ENCODE results near the gene OPCML.

DNA sequence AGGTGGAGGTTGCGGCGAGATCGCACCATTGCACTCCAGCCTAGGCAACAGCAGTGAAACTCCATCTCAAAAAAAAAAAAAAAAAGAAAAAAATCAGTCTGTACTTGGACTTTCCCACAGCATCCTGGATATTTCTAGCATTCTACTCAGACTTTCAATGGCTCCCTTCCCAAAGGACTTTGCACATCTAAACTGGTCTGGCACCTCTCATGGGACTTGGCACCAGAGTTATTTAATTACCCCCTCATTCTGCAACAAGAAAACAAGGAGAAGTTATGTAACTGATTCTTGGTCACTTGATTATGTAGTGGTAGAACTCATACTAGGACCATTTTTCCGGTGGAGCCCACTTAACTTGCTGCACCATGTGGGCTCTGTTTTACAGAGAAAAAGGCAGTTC is 519.5 kb downstream of the OPCML start:
- TF ChIP-seq, protein P1, sequence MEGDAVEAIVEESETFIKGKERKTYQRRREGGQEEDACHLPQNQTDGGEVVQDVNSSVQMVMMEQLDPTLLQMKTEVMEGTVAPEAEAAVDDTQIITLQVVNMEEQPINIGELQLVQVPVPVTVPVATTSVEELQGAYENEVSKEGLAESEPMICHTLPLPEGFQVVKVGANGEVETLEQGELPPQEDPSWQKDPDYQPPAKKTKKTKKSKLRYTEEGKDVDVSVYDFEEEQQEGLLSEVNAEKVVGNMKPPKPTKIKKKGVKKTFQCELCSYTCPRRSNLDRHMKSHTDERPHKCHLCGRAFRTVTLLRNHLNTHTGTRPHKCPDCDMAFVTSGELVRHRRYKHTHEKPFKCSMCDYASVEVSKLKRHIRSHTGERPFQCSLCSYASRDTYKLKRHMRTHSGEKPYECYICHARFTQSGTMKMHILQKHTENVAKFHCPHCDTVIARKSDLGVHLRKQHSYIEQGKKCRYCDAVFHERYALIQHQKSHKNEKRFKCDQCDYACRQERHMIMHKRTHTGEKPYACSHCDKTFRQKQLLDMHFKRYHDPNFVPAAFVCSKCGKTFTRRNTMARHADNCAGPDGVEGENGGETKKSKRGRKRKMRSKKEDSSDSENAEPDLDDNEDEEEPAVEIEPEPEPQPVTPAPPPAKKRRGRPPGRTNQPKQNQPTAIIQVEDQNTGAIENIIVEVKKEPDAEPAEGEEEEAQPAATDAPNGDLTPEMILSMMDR (IDR thresholded peaks at IDR 0.05) = no peak
- no peak for TF ChIP-seq ZFX (IDR thresholded peaks at IDR 0.05; ENCODE audit: borderline replicate concordance)
